DMS153 treated with DMSO at 0.1 percent for 48 hours (cell line): ENCODE data around the gene CRMP1.

Experiments used
- DNase-seq: peaks from one replicate; lab custom pipeline; 2025; ENCODE audit not compliant: unreplicated experiment; lab: John Stamatoyannopoulos, UW

CRMP1 gene

DNA sequence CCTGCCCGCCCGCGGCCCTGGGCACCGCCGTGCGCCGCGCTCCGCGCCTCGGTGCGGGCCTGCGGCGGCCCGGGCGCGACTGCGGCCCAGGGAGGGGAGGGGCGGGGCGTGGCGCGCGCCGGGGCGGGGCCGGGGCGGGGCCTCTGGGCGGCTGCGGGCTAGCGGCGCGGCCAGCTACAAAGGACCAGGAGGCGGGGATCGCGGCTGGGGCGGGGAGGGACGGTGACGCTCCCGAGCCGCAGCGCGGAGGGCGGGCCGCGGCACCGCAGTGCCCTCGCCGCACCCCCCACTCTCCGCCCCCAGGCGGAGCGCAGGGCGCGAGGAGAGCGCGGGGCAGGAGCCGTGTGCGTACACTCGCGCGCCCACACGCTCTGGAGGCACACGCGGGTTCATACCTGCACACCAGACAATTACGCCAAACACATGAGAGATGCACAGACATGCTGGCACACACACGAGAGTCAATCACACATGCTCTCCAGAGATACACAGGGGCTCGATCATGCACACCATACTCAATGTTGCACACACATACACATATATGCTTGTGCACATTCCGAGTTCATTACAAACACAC lies at the start of gene CRMP1:
Gene CRMP1, minus strand, starts transcription at position 83 of the 577 bp plus-strand sequence. CDS start 117 bp downstream, outside the sequence.
- DNase-seq: peak; percentile 28

GRCh38 chr4:5941601-5942000 lies 48.7 kb upstream of the CRMP1 start:
- DNase-seq: no peak

DNA sequence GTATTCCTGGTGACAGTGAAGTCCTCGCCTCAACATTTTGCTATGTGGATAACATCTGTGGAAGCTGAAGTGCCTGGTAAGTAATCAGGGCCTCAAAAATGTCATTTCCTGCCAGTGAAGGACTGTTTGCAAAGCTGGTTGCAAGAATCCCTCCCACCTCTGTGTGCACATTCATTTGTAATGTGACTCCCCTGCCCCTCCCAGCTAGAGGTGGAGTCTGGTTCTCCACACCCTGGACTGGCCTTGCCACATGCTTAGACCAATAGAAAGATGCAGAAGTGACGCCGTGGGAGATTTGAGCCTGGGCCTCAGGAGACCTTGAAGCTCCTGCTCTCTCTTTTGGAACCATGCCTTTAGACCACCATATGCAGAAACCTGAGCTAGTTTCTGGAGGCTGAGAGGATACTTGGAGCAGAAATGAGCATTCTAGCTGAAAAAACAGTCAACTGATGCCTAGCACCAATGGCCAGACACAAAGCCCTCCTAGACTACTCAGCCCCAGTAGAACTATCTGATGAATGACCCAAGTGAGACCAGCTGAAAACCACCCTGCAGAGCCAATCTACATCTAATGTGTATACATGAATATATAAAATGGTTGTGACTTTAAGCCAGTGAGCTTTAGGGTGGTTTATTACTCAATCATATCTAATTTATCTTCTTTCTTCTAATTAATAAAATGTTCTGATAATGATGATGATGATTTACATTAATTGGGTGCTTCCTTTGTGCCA lies 47.8 kb upstream of the CRMP1 start:
- DNase-seq: peak; percentile 65

- DNase-seq: no peak
Measured at GRCh38 chr4:5933996-5934831, 41.3 kb upstream of the CRMP1 start.

DNA sequence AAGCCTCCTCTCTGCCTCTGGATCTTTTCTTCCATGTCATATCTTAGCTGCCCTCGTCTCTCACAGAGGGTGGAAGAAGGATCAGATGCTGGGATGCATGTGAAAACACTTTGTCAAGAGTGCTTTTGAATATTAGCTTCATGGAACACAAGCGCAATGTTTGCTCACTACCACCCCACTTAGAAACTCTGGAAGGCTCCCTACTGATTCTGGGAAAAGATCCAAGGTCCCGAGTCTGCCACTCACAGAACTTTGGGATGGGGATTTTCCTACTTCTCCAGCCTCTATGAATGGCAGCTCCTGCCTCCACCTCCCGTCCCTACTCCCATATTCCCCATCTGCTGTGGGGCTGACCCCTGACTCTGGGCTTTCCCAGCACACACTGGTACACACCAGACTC lies 40.2 kb upstream of the CRMP1 start:
- no peak for DNase-seq

- DNase-seq: peak; percentile 29
Measured at GRCh38 chr4:5932035-5932568, 39.2 kb upstream of the CRMP1 start.

DNA sequence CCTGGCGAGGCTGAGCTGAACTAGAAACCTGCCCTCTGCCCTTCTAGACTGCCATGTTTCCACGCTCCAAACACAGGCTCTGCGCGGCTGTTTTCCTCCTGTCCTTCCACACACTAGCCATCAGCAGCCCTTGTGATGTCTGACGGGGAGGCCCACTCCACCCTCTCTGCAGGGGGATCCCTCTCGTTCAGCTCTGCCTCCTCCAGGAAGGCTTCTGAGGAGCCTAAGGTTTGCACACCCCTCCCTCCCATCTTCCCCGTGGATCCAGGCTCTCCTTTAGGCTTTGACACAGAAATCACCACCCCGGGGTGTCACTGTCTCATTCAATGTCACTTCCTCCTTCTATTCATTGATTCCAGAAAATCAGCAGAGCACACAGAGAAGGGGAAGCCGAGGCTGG lies 38.6 kb upstream of the CRMP1 start:
- no peak for DNase-seq

DNA sequence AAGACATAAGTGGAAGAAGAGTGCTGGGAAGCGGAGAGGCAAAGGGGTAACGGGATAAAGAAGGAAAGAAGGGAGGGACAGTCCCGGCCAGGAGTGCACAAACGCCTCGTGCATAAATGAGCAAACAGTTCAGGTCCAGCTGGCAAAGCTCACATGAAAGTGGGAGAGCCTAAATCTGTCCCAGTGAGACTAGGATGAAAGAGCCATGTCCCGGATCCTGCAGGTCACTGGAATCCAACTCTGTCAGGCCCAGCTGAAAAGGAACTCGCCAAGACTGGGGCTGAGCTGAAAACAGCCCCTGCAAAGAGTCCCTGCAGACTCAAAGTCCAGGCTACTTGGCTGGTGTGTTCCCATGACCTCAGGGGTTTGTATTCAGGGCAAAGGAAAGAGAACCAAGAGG lies 38.0 kb upstream of the CRMP1 start:
- no peak for DNase-seq

DNA sequence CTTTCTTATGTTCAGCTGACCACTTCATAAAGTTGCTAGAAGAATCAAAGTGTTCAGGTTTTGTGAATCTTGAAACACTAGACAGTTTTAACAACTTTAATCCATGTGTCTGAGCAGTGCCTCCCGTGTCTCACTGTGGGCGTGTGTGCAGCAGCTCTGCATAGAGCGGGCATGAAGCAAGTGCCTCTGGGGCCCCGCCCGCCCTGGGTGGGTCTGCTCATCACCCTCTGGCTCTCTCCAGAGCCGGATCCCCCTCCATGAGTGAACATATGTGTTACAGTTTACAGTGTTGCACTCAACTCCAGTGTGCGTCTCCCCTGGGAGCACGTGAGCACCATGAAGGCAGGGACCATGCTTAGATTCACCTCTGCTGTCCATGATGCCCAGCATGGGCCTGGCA lies 37.6 kb upstream of the CRMP1 start:
- no peak for DNase-seq

GRCh38 chr4:5928844-5929420 lies 36.0 kb upstream of the CRMP1 start:
- no peak for DNase-seq

- no peak for DNase-seq
Measured at GRCh38 chr4:5928274-5928673, 35.4 kb upstream of the CRMP1 start.

- no peak for DNase-seq
Measured at GRCh38 chr4:5927747-5928146, 34.9 kb upstream of the CRMP1 start.

DNA sequence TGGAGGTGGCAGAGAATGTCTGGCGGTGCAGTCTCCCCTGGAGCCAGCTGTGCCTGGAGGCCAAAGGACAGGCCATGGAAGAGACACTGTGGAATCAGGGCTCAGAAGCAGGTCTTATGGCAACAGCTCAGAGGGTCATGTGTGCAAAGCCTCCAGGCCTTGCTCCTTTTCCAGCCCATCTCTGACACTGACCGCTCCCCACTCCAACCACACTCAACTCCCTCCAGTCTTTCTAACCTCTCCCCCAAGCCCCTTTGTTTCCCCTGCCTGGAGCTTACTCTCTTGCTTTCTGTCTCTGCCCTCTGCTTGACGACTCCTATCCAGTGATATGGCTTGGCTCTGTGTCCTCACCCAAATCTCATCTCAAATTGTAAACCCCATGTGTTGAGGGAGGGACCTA lies 34.2 kb upstream of the CRMP1 start:
- DNase-seq: no peak

- DNase-seq: no peak
Measured at GRCh38 chr4:5926598-5926997, 33.7 kb upstream of the CRMP1 start.

GRCh38 chr4:5925419-5926200 lies 32.7 kb upstream of the CRMP1 start:
- DNase-seq: no peak

- DNase-seq: no peak
Measured at GRCh38 chr4:5924461-5925125, 31.7 kb upstream of the CRMP1 start.

GRCh38 chr4:5923376-5923775 lies 30.5 kb upstream of the CRMP1 start:
- DNase-seq: no peak

- no peak for DNase-seq
Measured at GRCh38 chr4:5922556-5922955, 29.7 kb upstream of the CRMP1 start.

DNA sequence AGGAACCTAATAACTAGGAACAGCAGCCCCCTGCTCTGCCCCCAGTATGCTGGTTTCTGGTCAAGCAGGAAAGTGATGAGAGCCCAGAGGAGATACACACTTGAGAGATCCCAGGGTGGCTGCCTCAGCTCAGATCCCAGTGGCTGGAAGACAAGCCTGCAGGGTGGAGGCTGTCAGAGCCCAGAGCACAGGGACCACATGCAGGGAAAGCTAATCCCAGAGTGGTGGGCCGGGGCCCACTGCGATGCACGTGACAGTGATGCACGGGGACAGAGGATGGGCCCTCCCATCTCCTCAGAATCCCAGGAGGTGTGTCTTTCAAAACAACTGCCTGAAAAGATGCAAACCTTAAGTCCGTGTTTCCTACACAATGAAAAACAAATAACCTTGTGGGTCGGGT lies 29.1 kb upstream of the CRMP1 start:
- no peak for DNase-seq
